Type B pancreatic cell (in vitro differentiated cells): ENCODE data around the gene MTIF2. TPM values are rescaled to one million over a fixed set of nuclear protein-coding genes. Genes with fewer than 3 reads are reported as not detected.
A peak's percentile ranks its signal among the peaks of the same experiment; 100 is the strongest.
"Not testable (repeated sequence)": the region's sequence is repeated elsewhere in the genome, so short reads cannot be mapped to it uniquely, and the experiment has no call there.

Experiments used
- DNase-seq: peaks from one replicate; pipeline ENCODE4 v3.0.0; 2021; ENCODE audit warnings: mixed read lengths; ENCODE audit not compliant: unreplicated experiment; ENCODE audit errors: extremely low spot score
- H3K27ac Mint-ChIP-seq: 2 replicates; pipeline ENCODE4 v1.8.0; 2021; ENCODE audit warnings: mild to moderate bottlenecking, mixed read lengths
- H3K27me3 Mint-ChIP-seq: 2 replicates; pipeline ENCODE4 v1.8.0; 2021; ENCODE audit warnings: mixed read lengths
- H3K36me3 Mint-ChIP-seq: 2 replicates; pipeline ENCODE4 v1.8.0; 2021; ENCODE audit warnings: mixed read lengths
- H3K4me1 Mint-ChIP-seq: one replicate; pipeline ENCODE4 v1.8.0; 2021; ENCODE audit warnings: mixed read lengths; ENCODE audit not compliant: unreplicated experiment
- H3K4me3 Mint-ChIP-seq: 2 replicates; pipeline ENCODE4 v1.8.0; 2021; ENCODE audit warnings: mild to moderate bottlenecking, mixed read lengths
- H3K9me3 Mint-ChIP-seq: 2 replicates; pipeline ENCODE4 v1.8.0; 2021; ENCODE audit warnings: mixed read lengths
- total RNA-seq: library from RNA; stranded (reverse); gene quantifications from 2 replicates; pipeline ENCODE4 v1.2.1, GENCODE V29; 2021; ENCODE audit warnings: low replicate concordance
- TF ChIP-seq, protein P1 (sequence below): fragments of 200-600 bp; sonication (generic); conservative IDR thresholded peaks from 2 replicates; pipeline ENCODE4 v1.5.0; 2021; ENCODE audit warnings: antibody characterized with exemption, mild to moderate bottlenecking

The MTIF2 gene
- total RNA-seq, 1 donor from 2014 or later: 33.2 TPM

DNA sequence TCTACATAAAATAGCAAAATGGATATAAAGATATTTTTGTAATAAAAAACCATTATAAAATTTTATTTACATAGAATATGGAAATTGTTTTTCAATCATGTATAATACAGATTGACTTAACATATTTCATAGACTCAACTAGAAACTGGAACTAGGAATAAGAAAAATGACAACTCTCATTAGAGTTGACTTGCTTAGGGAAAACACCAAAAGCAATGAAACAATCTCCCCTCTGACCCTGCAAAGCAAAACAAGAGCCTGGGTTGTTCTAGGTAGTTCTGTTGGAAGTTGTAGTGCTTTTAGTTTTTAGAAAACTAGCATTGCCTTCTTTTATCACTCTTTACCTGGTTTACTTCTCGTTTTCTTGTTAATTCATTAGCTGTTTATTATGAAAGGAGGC, 32.2 kb upstream of the MTIF2 start:
- Mint-ChIP-seq H3K4me1 (no peaks in the 10 kb centered on the region), H3K27me3 (no peaks in the 10 kb centered on the region), H3K27ac (no peak overlapping the region), H3K4me3 (no peak overlapping the region), H3K36me3 (no peaks in the 10 kb centered on the region), H3K9me3 (no peaks in the 10 kb centered on the region)
- DNase-seq: no peak
- TF ChIP-seq, protein P1, sequence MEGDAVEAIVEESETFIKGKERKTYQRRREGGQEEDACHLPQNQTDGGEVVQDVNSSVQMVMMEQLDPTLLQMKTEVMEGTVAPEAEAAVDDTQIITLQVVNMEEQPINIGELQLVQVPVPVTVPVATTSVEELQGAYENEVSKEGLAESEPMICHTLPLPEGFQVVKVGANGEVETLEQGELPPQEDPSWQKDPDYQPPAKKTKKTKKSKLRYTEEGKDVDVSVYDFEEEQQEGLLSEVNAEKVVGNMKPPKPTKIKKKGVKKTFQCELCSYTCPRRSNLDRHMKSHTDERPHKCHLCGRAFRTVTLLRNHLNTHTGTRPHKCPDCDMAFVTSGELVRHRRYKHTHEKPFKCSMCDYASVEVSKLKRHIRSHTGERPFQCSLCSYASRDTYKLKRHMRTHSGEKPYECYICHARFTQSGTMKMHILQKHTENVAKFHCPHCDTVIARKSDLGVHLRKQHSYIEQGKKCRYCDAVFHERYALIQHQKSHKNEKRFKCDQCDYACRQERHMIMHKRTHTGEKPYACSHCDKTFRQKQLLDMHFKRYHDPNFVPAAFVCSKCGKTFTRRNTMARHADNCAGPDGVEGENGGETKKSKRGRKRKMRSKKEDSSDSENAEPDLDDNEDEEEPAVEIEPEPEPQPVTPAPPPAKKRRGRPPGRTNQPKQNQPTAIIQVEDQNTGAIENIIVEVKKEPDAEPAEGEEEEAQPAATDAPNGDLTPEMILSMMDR: no peak

GRCh38 chr2:55296393-55296792, 27.4 kb upstream of the MTIF2 start:
- Mint-ChIP-seq H3K4me3 (no peak overlapping the region), H3K4me1 (no peaks in the 10 kb centered on the region), H3K36me3 (no peaks in the 10 kb centered on the region), H3K9me3 (no peaks in the 10 kb centered on the region), H3K27ac (no peak overlapping the region), H3K27me3 (no peaks in the 10 kb centered on the region)
- no peak for DNase-seq
- TF ChIP-seq, protein P1: no peak

DNA sequence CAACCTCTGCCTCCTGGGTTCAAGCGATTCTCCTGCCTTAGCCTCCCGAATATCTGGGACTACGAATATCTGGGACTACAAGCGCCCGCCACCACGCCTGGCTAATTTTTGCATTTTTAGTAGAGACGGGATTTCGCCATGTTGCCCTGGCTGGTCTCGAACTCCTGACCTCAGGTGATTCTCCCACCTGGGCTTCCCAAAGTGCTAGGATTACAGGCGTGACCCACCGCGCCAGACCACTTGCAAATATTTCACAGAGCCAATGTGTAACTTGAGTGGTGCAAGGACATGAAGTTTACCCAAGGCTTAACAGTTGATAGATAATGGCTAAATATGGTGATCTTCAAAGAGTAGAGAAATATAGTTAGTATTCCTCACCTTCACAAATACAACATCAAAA, 14.1 kb upstream of the MTIF2 start:
- Mint-ChIP-seq H3K9me3 (no peaks in the 10 kb centered on the region), H3K4me1 (peaks cover 11% of the 10 kb centered on the region), H3K27ac (no peak overlapping the region), H3K27me3 (peaks cover 23% of the 10 kb centered on the region), H3K4me3 (peak overlapping the region; percentile 47), H3K36me3 (no peaks in the 10 kb centered on the region)
- TF ChIP-seq, protein P1: no peak
- no peak for DNase-seq

GRCh38 chr2:55282110-55282917, 13.3 kb upstream of the MTIF2 start:
- H3K9me3 Mint-ChIP-seq: no peaks in the 10 kb centered on the region
- TF ChIP-seq, protein P1: no peak
- peak overlapping the region; percentile 83 for H3K27ac Mint-ChIP-seq
- no peaks in the 10 kb centered on the region for H3K36me3 Mint-ChIP-seq
- H3K4me3 Mint-ChIP-seq: peak overlapping the region; percentile 90
- peaks cover 24% of the 10 kb centered on the region for H3K27me3 Mint-ChIP-seq
- peaks cover 11% of the 10 kb centered on the region for H3K4me1 Mint-ChIP-seq
- DNase-seq: peak; percentile 89

- not testable (repeated sequence) for DNase-seq, H3K9me3 Mint-ChIP-seq, H3K36me3 Mint-ChIP-seq
- peak overlapping the region; percentile 71 for H3K4me3 Mint-ChIP-seq
- peaks cover 11% of the 10 kb centered on the region for H3K4me1 Mint-ChIP-seq
- H3K27ac Mint-ChIP-seq: peak overlapping the region; percentile 50
- H3K27me3 Mint-ChIP-seq: peaks cover 24% of the 10 kb centered on the region
These were observed 12.0 kb upstream of the MTIF2 start for GRCh38 chr2:55280851-55281546.

- Mint-ChIP-seq H3K27me3 (peaks cover 24% of the 10 kb centered on the region), H3K4me3 (peak overlapping the region; percentile 37), H3K27ac (peak overlapping the region; percentile 52), H3K4me1 (peaks cover 11% of the 10 kb centered on the region)
- not testable (repeated sequence) for H3K36me3 Mint-ChIP-seq, DNase-seq, H3K9me3 Mint-ChIP-seq
These were observed 10.9 kb upstream of the MTIF2 start for GRCh38 chr2:55279859-55280424.

DNA sequence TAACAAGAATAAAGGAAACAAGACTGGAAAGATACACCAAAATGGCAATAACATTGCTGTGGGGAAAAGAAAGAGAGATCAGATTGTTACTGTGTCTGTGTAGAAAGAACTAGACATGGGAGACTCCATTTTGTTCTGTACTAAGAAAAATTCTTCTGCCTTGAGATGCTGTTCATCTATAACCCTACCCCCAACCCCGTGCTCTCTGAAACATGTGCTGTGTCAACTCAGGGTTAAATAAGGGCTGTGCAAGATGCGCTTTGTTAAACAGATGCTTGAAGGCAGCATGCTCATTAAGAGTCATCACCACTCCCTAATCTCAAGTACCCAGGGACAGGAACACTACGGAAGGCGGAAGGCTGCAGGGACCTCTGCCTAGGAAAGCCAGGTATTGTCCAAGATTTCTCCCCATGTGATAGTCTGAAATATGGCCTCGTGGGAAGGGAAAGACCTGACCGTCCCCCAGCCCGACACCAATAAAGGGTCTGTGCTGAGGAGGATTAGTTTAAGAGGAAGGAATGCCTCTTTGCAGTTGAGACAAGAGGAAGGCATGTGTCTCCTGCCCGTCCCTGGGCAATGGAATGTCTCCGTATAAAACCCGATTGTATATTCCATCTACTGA, 10.3 kb upstream of the MTIF2 start:
- Mint-ChIP-seq H3K4me1 (peaks cover 11% of the 10 kb centered on the region), H3K4me3 (peak overlapping the region; percentile 37), H3K27ac (peak overlapping the region; percentile 52), H3K27me3 (peaks cover 24% of the 10 kb centered on the region)
- not testable (repeated sequence) for DNase-seq, H3K9me3 Mint-ChIP-seq, H3K36me3 Mint-ChIP-seq
